ENCODE measurements around the gene BRCA2.

BRCA2 gene, protein sequence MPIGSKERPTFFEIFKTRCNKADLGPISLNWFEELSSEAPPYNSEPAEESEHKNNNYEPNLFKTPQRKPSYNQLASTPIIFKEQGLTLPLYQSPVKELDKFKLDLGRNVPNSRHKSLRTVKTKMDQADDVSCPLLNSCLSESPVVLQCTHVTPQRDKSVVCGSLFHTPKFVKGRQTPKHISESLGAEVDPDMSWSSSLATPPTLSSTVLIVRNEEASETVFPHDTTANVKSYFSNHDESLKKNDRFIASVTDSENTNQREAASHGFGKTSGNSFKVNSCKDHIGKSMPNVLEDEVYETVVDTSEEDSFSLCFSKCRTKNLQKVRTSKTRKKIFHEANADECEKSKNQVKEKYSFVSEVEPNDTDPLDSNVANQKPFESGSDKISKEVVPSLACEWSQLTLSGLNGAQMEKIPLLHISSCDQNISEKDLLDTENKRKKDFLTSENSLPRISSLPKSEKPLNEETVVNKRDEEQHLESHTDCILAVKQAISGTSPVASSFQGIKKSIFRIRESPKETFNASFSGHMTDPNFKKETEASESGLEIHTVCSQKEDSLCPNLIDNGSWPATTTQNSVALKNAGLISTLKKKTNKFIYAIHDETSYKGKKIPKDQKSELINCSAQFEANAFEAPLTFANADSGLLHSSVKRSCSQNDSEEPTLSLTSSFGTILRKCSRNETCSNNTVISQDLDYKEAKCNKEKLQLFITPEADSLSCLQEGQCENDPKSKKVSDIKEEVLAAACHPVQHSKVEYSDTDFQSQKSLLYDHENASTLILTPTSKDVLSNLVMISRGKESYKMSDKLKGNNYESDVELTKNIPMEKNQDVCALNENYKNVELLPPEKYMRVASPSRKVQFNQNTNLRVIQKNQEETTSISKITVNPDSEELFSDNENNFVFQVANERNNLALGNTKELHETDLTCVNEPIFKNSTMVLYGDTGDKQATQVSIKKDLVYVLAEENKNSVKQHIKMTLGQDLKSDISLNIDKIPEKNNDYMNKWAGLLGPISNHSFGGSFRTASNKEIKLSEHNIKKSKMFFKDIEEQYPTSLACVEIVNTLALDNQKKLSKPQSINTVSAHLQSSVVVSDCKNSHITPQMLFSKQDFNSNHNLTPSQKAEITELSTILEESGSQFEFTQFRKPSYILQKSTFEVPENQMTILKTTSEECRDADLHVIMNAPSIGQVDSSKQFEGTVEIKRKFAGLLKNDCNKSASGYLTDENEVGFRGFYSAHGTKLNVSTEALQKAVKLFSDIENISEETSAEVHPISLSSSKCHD (N-terminal part only)

DNA sequence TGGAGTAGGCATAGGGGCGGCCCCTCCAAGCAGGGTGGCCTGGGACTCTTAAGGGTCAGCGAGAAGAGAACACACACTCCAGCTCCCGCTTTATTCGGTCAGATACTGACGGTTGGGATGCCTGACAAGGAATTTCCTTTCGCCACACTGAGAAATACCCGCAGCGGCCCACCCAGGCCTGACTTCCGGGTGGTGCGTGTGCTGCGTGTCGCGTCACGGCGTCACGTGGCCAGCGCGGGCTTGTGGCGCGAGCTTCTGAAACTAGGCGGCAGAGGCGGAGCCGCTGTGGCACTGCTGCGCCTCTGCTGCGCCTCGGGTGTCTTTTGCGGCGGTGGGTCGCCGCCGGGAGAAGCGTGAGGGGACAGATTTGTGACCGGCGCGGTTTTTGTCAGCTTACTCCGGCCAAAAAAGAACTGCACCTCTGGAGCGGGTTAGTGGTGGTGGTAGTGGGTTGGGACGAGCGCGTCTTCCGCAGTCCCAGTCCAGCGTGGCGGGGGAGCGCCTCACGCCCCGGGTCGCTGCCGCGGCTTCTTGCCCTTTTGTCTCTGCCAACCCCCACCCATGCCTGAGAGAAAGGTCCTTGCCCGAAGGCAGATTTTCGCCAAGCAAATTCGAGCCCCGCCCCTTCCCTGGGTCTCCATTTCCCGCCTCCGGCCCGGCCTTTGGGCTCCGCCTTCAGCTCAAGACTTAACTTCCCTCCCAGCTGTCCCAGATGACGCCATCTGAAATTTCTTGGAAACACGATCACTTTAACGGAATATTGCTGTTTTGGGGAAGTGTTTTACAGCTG lies at the start of gene BRCA2, which contains the start of gene ZAR1L:
Gene BRCA2, plus strand, starts transcription at position 271 of the 790 bp plus-strand sequence. CDS start 953 bp downstream, outside the sequence.
Gene ZAR1L, minus strand, starts transcription at position 126 of the 790 bp plus-strand sequence. CDS start 3,438 bp downstream, outside the sequence.
- DNase-seq, result peak; percentile 5 to 85 (median 64)

DNA sequence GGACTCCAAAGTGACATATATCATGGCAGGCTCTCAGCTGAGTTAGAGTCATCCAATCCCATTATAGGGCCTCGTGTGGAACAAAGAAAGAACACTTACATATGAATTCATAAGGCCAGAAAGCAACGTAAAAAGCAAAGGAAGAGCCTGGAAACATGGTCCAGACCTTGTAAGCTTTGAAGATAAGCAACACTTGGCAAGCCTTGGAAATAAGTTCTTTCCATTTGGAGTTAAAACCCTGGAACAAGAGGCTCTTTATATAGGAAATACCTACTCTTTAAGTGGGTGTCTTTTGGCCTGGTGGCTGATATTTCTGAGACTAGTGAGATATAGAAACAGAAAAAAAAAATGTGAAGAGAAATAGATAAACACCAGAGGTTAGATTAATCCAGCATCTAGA lies 49.6 kb upstream of the BRCA2 start:
- no peak for DNase-seq

DNA sequence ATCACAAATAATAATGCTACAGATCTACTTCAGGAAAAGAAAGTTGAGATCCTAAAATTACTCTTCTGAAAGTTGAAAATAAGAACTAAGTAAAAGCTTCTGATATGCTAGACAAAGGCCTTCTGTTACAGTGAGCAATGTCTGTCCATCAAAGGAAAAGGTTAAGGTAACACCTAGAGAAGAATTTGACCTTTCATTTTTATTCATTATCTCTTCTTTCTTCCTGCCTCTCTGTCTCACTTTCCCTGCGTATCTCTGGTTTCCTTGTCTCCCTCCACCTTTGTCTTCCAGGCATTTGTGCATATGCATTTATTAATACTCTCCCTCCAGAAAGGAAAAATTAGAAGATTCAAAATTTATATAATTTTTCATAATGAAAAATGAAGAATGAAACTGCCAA lies 49.2 kb upstream of the BRCA2 start:
- DNase-seq, result no peak

DNA sequence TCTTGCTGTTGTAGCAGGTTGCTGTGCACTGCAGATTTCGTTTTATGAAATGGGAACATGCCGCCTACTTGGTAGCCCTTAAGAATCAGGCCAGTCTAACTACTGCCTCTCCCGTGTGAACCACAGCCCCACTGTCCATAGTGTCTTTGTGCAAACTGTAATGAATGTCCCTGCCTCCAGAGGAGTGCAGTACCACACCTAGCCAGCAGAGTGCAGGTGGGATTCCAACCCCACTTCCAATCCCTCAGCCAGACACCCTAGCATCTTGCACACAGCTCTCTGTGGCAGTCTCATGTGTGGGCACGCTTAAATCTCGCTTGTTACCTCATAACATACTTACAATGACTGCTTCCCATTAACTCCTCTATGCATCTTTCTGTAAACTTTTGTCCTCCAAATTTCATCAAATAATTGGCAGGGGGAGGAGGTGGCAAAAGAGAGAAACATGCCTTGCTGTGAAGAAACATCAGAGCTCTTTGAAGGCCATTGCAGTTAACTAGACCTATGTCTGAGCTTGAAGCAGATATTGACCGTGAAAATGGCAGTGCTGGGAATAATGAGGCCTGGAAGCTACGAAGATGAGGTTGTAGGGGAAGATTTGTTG lies 47.4 kb upstream of the BRCA2 start:
- no peak for DNase-seq

DNA sequence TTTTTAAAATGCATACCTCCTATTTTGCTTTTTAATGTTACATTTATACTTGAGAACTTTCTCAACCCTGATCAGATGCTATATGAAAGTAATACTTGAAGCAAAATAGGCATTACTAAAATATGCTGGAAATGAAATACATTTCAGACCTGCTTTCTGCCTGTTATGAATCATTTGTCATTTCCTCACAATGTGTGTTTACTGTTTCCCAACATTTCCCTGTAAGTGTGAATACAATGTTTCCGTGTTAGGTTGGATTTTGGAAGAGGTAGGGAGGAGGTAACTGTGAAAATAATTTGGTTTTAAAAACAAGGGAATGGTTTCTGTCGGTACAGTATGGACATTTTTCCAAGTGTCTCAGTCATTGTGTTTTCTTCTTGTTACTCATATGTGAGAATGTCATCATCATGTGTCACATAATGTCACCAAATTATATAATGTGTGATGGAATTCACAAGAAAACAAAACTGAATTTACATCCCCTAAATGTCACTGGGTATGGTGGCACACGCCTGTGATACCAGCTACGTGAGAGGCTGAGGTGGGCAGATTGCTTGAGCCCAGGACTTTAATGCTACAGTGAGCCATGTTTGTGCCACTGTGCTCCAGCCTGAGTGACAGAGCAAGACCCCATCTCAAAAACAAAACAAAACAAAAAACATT lies 43.2 kb upstream of the BRCA2 start:
- DNase-seq, result no peak

DNA sequence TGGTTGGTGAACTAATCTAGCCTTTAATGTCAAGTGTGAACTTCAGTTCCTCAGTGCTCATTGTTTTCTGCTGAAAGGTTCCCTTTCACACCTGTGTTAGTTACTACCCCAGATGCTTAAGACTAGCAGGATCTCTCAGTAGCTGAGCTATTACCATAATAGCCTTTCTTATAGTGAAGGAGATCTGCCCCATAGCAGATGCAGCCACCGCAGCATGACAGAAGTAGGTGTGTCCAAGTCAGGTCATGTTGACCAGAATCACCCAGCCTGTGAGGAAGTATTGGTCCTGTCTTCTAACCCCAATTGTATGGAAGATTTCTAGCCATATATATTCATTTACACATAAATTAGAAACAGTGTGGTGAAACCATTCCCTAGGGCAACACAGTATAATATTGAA lies 37.5 kb upstream of the BRCA2 start:
- DNase-seq, result no peak

DNA sequence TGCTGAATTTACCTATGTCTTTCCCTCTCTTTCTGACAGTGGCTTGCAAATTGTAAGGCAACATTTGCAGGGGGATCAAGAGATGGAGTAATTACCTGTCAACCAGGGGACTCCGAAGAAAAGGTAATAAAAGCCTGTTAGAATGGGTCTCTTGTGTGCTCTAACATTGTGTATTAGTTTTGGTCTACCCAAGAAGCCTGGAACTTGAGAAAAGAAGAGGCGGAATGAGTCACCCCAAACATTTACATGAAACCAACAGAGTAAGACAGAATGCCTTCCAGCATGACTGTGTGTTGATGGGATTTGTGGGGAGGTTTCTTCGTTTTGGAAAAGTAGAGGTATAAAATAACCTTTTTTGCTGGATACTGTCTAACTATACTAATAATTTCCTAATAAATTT lies 36.9 kb upstream of the BRCA2 start:
- DNase-seq, result no peak

DNA sequence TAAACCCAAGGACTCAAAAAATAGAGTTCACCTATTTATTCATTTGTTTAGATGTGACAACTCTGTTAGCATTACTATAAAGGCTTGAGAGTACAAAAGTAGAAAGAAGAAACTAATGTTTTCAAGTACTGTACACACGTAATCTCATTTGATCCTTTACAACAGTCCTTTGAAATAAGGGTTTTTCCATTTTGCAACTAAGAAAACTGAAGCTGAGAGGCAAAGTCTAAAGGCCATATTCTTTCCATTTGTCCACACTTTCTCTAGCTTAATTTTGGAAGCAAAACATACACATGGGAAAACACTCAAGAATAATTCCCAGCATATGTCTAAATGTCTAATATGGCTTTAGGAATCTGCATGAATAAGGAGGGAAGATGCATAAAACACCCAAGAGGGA lies 34.2 kb upstream of the BRCA2 start:
- no peak for DNase-seq

DNA sequence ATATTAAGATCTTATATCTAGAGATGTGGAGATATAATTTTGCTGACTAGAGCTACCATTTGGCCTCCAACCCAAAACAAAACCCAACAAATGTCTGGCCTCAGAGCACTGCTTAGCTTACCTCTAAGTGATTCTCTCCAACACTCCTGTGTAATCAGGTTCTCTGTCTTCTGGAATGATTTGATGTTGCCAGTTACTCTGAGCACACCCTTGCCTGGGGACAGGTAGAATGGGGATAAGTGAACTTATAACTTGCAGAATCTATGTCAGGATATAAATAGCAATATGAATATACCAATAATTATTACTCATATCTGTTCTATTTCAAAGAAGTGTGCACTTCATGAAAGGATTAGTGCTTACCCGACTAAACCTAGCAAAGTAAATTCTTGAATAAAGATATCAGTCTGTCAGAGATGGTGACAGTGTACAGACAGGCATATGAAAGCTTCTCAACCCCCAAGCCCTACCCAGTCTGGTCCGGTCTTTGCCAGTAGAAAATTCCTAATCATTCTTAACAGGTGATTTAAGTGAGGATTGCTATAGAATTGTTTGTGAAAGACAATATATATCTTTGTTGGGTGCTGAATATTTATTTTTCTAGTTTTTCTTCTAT lies 33.1 kb upstream of the BRCA2 start:
- DNase-seq, result no peak

DNA sequence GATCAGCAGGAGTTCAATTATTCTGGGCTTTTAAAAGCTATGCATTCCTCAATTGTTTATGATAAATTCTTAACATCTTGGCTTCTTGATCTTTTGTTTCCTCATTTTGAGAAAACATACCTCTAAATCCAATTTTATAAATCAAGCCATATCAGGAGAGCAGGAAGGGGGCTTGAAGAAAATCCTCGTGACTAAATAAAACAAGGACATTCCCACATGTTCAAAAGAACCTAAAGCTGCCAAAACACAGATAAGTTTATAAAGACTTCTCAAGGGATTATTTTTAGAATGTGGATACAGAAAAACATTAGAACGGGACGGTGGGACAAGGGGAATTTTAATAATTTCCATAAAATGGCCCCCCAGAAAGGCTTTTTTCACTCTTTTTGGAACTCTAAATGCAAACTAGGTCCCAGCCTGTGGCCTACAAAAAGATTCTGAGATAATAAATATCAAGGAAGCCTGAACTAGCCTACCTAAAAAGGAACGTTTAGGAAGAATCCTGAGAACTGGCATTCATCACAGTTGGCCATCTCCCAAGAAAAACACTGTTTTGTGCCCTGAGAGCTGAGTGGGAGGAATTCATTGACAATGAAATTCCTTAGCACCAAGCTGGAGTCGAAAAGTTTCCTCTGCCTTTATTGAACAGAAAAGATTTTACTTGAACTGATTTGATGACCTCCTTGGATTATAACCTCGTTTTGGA lies 30.2 kb upstream of the BRCA2 start:
- no peak for DNase-seq

DNA sequence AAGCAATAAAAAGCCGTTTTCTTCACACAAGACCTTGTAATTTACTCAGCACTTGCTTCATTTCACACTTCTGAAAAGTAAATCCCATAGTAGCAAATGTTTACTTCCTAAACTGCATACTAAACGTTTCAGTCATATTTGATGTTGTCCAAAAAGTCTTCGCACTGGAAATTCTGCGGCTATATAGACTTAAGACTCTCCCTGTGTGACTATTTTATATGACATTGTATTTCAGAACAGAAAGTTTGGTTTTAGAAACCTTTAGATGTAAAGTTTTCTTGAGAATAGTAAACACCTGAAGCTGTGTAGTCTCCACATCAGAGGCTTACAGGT lies 29.7 kb upstream of the BRCA2 start:
- no peak for DNase-seq

DNA sequence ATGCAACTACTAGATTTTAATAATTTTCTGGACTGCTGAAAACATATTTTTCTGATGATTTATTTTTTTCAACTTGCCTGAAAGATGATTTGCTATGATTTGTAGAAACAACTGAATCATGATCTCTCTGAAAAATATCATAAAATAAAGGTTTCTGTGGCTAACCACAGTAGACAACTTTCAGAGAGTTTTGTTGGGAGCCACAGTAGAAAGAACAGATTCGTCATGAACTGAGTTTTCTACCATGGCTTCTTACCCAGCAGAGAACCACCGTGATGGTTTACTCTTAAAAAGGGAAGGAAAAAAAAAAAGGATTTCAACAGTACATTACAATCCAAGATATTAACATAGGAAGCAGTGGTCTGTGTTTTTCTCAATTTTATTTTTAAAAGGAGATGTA lies 18.1 kb upstream of the BRCA2 start:
- no peak for DNase-seq

DNA sequence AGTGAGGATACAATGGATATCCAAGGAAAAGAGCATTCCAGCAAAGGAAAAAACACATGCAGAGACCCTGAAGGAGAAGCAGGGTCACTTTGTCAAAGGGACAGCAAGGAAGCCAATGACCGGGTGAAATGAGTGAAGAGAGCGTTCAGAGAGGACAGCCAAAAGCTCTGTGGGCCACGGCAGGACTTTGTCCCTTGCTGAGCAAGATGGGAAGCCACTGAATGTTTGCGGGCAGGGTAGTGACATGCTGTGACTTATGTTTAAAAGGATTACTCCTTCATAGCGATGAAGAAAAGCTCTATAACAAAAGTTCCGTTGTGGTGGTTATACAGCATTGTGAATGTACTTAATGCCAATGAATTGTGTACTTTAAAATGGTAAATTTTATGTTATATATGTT lies 16.6 kb upstream of the BRCA2 start:
- no peak for DNase-seq

DNA sequence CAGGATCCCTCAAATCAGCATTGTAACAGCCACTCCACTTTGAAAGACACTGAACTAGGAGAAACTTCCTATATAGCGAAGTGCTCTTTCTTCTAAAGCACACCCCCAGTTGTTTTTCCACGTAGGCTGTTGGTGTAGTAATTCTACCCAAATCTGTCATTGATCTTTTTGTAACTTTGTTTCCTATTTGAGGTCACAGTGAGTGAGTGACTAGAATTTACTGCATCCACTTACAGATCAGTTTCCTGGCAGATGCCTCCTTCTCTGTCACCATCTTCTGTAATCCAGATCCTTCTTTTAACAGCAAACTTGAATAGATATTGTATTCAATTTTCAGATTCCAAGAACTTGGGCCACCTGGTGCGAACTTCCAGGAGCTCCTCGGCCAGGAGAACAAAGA lies 15.4 kb upstream of the BRCA2 start:
- DNase-seq, result no peak

DNA sequence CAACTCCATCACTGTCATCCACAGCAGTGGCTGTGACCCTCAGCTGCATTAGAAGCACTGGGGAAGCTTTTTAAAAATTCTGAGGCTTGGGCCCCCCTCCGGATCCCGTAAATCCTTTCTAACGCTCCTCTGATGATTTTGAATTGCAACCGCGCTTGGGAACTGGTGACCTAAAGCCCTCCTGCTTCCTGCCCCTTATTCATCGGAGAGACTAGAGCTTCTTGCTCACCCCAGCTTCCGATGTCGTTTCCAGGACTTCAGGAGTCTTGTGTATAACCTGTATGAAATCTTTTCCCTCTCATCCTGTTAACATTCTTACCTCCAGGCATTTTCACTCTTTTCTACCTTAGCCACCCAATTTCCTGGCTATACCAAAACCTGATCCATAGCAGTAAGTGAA lies 14.9 kb upstream of the BRCA2 start:
- no peak for DNase-seq

DNA sequence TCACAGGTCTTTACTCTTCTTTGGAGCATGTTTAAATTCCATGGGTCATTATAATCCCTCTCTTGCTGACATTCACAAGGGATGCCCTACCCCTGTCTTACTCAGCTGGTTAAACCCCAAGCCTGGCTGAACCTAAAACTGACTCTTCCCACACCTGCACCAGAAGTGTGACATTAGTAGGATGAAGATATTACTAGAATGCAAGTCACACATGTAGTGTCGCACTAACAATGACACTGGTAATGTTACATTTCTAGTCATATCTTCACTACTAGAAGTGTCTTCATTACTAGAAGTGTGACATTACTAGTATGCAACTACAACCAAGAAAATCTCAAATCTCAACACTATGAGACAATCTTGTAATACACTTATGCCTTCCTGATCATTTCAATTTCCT lies 14.4 kb upstream of the BRCA2 start:
- no peak for DNase-seq

DNA sequence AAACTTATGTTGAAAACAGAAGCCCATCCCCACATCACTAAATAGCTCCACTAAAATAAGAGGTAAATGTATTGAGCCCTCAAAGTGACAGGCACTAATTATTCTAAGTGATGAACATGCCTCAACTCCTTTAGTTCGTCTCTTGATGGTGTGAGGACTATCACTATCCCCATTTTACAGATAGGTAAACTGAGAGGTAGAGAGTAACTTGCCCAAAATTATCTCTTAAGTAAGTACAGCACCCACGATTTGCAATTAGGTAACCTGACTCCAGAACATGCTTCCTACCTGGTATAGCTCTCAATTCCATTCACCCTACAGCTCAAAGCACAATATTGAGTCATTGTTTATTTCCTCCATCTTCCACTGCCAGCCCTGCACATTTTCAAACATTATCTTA lies 12.8 kb upstream of the BRCA2 start:
- DNase-seq, result no peak

DNA sequence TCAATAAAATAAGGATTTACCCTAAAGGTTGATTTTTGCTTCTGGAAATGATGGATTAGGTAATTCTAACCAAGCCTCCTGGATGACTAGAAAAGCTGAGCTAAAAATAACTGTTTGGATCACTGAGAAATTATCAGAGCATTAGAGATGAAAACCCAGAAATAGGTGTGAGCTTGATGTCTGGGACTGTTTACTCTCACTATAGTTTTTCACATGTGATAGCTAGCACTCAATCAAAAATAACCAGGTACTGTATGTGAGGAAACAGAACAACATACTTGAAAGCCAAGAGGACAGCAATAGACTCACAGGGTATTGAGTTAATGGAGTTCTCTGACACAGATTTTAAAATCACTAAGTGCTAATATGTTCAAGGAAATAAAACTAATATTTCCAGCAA lies 9.7 kb upstream of the BRCA2 start:
- DNase-seq, result no peak

DNA sequence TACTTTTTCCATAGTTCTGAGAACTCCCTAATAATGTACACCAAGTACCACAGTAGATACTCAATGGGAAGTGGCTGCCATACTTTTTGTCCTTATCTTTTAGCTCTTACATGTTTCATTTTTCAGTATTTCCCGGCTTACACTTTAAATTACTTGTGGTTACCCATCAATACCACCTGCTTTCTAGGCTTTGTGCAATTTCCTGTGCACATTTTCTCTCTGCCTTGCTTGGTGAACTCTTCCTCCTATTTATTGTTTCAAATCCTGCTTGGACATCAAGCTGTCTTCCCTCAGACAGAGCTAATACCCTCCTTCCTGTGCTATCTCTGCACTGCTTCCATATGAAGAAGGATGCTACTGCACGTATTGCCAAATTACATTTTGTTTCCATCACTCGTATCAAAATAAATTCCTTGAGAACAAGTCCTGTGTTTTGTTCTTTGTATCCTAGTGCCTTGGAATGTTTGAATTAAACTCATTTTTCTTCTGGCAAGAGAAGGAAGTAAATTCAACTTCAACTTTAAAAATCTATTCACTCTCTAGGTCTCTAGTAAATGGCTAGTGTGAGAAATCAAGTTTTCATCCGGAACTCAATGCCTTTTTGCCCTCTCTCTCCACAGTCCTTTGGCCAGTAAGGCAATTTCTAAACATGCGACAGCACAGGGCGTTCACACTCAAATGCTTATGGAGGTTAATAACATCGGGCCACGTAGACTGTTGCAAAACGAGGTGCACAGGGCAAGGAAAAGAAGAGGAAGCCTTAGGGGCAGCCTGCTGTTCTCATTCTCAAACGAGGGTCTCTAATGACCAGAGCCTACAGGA lies 5.8 kb upstream of the BRCA2 start:
- DNase-seq, result peak in 1 of 14 donors; percentile 2
